Measurements from ENCODE around the gene SNX24.

The SNX24 gene

GRCh38 chr5:123051206-123051605, 205.8 kb downstream of the SNX24 start:
- FAIRE-seq = no peak
- DNase-seq (ENCODE audit: extremely low spot score, insufficient read length, low read depth) = no peak
